ENCODE results near the gene MMP24OS. TPM values are rescaled to one million over a fixed set of nuclear protein-coding genes. Genes with fewer than 3 reads are reported as not detected.
A peak's percentile ranks its signal among the peaks of the same experiment; 100 is the strongest.

The MMP24OS gene
- total and polyA plus RNA-seq, 7 donors: 23.2 to 115 (median 39.8) TPM

DNA sequence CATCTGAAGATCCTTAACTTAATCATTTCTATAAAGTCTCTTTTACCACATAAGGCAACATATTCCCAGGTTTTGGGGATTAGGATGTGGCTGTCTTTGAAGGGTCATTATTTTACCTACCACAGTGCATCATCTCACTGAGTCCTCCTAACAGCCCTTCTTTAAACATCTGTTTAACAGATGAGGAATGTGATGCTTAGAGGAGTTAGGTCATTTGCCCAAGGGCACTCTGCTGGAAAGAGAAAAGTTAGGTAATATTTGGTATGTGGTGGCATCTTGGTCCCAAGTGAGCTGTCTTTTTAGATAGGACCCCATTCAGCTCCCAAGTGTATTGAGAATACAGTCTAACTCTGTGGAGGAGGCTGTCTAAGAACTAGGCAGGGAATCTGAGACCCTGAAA, 40.4 kb downstream of the MMP24OS start:
- no peak overlapping the region for H3K27ac ChIP-seq
- no peak for DNase-seq
- intact Hi-C loops (cut with DNase I): no loop called here
- TF ChIP-seq POLR2A (IDR thresholded peaks at IDR 0.05) (no peak), CTCF (IDR thresholded peaks at IDR 0.05) (no peak), EP300 (IDR thresholded peaks at IDR 0.05) (no peak), POLR2AphosphoS5 (IDR thresholded peaks at IDR 0.05) (no peak)
- H3K4me3 ChIP-seq: no peak overlapping the region
- no peaks in the 10 kb centered on the region for H3K27me3 ChIP-seq
- H3K9me3 ChIP-seq: no peaks in the 10 kb centered on the region
- peaks cover 0 to 13% (median 5%) of the 10 kb centered on the region in 4 donors for H3K36me3 ChIP-seq
- peaks cover 0 to 11% (median 0%) of the 10 kb centered on the region in 4 donors for H3K4me1 ChIP-seq

- H3K4me3 ChIP-seq: no peak overlapping the region
- intact Hi-C loops (cut with DNase I): no loop called here
- H3K27me3 ChIP-seq: no peaks in the 10 kb centered on the region
- peaks cover 0 to 5% (median 0%) of the 10 kb centered on the region in 4 donors for H3K4me1 ChIP-seq
- no peak for DNase-seq
- WGBS, 2 donors: 94 to 96% methylated on average over 6 of the region's 6 CpGs
- no peaks in the 10 kb centered on the region for H3K9me3 ChIP-seq
- H3K36me3 ChIP-seq: peaks cover 0 to 13% (median 5%) of the 10 kb centered on the region in 4 donors
- H3K27ac ChIP-seq: no peak overlapping the region
- TF ChIP-seq EP300 (IDR thresholded peaks at IDR 0.05) (no peak), POLR2A (IDR thresholded peaks at IDR 0.05) (no peak), POLR2AphosphoS5 (IDR thresholded peaks at IDR 0.05) (no peak), CTCF (IDR thresholded peaks at IDR 0.05) (no peak)
Measured at GRCh38 chr20:35235881-35236280, 42.0 kb downstream of the MMP24OS start.

GRCh38 chr20:35232575-35232974, 45.3 kb downstream of the MMP24OS start:
- Histone ChIP-seq H3K27me3 (no peaks in the 10 kb centered on the region), H3K4me3 (no peak overlapping the region), H3K27ac (no peak overlapping the region), H3K9me3 (no peaks in the 10 kb centered on the region), H3K4me1 (peaks cover 0 to under 1% (median 0%) of the 10 kb centered on the region in 4 donors), H3K36me3 (peaks cover 0 to 13% (median 5%) of the 10 kb centered on the region in 4 donors)
- no peak for TF ChIP-seq EP300 (IDR thresholded peaks at IDR 0.05)
- no peak for TF ChIP-seq POLR2AphosphoS5 (IDR thresholded peaks at IDR 0.05)
- no peak for TF ChIP-seq CTCF (IDR thresholded peaks at IDR 0.05)
- TF ChIP-seq POLR2A (IDR thresholded peaks at IDR 0.05): no peak
- 71% methylated on average over 2 of the region's 2 CpGs for WGBS, 2 donors
- DNase-seq: no peak
- intact Hi-C loops (cut with DNase I): no loop called here

GRCh38 chr20:35226884-35227681, 50.8 kb downstream of the MMP24OS start:
- peaks cover 0 to 13% (median 10%) of the 10 kb centered on the region in 4 donors for H3K4me1 ChIP-seq
- TF ChIP-seq POLR2A (IDR thresholded peaks at IDR 0.05) (no peak), EP300 (IDR thresholded peaks at IDR 0.05) (no peak), CTCF (IDR thresholded peaks at IDR 0.05) (no peak), POLR2AphosphoS5 (IDR thresholded peaks at IDR 0.05) (no peak)
- no peaks in the 10 kb centered on the region for H3K27me3 ChIP-seq
- intact Hi-C loops (cut with DNase I): no loop called here
- WGBS, 2 donors: 6 to 8% methylated on average over 74 of the region's 74 CpGs
- H3K4me3 ChIP-seq: peak overlapping the region in 3 of 4 donors; percentile 26 to 34 (median 30)
- no peaks in the 10 kb centered on the region for H3K9me3 ChIP-seq
- no peak for DNase-seq
- H3K27ac ChIP-seq: no peak overlapping the region
- no peaks in the 10 kb centered on the region for H3K36me3 ChIP-seq

Other genes starting within 250 kb of the MMP24OS start
- 10 to 100 TPM; 41.8 to 61.8 (median 48.6) TPM for gene TRPC4AP, start 185.3 kb downstream of the MMP24OS start, total RNA-seq
- gene TRPC4AP, start 185.3 kb downstream of the MMP24OS start, polyA plus RNA-seq: 10 to 100 TPM; 24.0 to 45.3 (median 26.8) TPM
- gene EDEM2, start 130.8 kb downstream of the MMP24OS start, total RNA-seq: 10 to 100 TPM in 1 of 4 donors, 1 to 10 TPM in 3; 8.4 to 14.3 (median 8.8) TPM
- 10 to 100 TPM; 10.8 to 24.9 (median 15.0) TPM for gene EDEM2, start 130.8 kb downstream of the MMP24OS start, polyA plus RNA-seq
- 10 to 100 TPM; 12.4 to 53.5 (median 33.8) TPM for gene PROCR, start 106.0 kb downstream of the MMP24OS start, total RNA-seq
- gene PROCR, start 106.0 kb downstream of the MMP24OS start, polyA plus RNA-seq: 10 to 100 TPM; 12.9 to 22.8 (median 17.6) TPM
- 1 to 10 TPM in 3 of 4 donors, under 1 TPM in 1; 0.16 to 1.4 (median 1.1) TPM for gene MMP24, start 51.4 kb downstream of the MMP24OS start, total RNA-seq
- gene MMP24, start 51.4 kb downstream of the MMP24OS start, polyA plus RNA-seq: under 1 TPM; under 0.01 to 0.46 (median 0.39) TPM
- 10 to 100 TPM; 61.9 to 71.3 (median 66.1) TPM for gene EIF6, start 6.7 kb upstream of the MMP24OS start, total RNA-seq
- 100 to 1,000 TPM; 202 to 289 (median 228) TPM for gene EIF6, start 6.7 kb upstream of the MMP24OS start, polyA plus RNA-seq
- gene FAM83C, start 14.3 kb upstream of the MMP24OS start, total RNA-seq: not detected
- gene FAM83C, start 14.3 kb upstream of the MMP24OS start, polyA plus RNA-seq: under 1 TPM in 2 of 3 donors, not detected in 1; under 0.01 to 0.03 TPM
- gene UQCC1, start 133.9 kb upstream of the MMP24OS start, total RNA-seq: 10 to 100 TPM; 28.9 to 56.0 (median 37.5) TPM
- 10 to 100 TPM; 15.6 to 41.2 (median 33.3) TPM for gene UQCC1, start 133.9 kb upstream of the MMP24OS start, polyA plus RNA-seq
- 1 to 10 TPM in 3 of 4 donors, under 1 TPM in 1; 0.82 to 2.8 (median 1.3) TPM for gene GDF5, start 160.1 kb upstream of the MMP24OS start, total RNA-seq
- gene GDF5, start 160.1 kb upstream of the MMP24OS start, polyA plus RNA-seq: under 1 TPM in 1 of 3 donors, not detected in 2; 0.74 TPM
- gene CEP250, start 177.5 kb upstream of the MMP24OS start, total RNA-seq: 10 to 100 TPM; 12.8 to 35.2 (median 16.5) TPM
- gene CEP250, start 177.5 kb upstream of the MMP24OS start, polyA plus RNA-seq: 10 to 100 TPM in 1 of 3 donors, 1 to 10 TPM in 2; 6.6 to 20.7 (median 9.7) TPM

Measured in sigmoid colon (tissue), 7 donors.